ENCODE data around the gene SSRP1.

DNA sequence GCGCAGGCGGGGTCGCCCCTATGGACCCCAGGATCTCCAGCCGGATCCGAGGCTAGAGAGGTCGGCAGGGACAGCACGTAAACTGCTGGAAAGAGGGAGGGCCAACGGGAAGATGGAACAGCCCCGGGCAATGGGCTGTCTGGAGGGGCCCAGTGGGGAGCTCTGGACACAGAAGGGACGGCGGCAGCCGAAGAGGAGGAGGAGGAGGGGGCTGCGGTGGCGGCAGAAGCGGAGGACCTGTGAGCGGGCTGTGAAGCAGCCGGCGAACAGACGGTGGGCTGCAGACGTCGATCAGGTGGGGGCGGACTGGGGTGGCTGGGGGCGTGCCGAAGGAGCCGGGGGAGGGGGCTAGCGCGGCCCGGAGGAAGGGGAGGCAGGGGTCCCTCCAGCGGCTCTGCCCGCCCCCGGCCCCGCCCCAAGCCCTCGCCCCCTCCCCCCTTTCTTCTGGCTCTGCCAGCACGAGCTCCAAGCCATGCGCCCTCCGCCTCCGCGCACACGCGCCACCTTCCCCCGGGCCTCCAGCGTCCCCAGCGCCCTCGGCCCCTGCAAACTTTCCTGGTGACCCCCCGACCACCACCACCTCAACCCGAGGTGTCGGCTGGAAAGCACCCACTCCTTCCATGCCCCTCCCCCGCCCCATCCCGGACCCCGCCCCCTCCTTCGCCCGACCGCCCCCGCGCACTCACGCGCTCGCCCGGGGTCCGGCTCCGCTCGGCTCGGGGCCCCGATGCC is 11.4 kb downstream of the SSRP1 start:
- TF ChIP-seq, protein P1, sequence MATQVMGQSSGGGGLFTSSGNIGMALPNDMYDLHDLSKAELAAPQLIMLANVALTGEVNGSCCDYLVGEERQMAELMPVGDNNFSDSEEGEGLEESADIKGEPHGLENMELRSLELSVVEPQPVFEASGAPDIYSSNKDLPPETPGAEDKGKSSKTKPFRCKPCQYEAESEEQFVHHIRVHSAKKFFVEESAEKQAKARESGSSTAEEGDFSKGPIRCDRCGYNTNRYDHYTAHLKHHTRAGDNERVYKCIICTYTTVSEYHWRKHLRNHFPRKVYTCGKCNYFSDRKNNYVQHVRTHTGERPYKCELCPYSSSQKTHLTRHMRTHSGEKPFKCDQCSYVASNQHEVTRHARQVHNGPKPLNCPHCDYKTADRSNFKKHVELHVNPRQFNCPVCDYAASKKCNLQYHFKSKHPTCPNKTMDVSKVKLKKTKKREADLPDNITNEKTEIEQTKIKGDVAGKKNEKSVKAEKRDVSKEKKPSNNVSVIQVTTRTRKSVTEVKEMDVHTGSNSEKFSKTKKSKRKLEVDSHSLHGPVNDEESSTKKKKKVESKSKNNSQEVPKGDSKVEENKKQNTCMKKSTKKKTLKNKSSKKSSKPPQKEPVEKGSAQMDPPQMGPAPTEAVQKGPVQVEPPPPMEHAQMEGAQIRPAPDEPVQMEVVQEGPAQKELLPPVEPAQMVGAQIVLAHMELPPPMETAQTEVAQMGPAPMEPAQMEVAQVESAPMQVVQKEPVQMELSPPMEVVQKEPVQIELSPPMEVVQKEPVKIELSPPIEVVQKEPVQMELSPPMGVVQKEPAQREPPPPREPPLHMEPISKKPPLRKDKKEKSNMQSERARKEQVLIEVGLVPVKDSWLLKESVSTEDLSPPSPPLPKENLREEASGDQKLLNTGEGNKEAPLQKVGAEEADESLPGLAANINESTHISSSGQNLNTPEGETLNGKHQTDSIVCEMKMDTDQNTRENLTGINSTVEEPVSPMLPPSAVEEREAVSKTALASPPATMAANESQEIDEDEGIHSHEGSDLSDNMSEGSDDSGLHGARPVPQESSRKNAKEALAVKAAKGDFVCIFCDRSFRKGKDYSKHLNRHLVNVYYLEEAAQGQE (IDR thresholded peaks at IDR 0.05; ENCODE audit: insufficient read depth in 1 of 2, low read depth in 2 of 2, low read length in 2 of 2), result no peak
- peak; percentile 47; the same call in 1 of the 2 replicates for TF ChIP-seq POLR2AphosphoS5 (IDR thresholded peaks at IDR 0.05; ENCODE audit: low read depth, low read length)
- 0 out of 2 replicates have a peak, but pooled peaks have one; percentile 13 for TF ChIP-seq SIN3A (IDR thresholded peaks at IDR 0.05; ENCODE audit: borderline replicate concordance, insufficient read depth, low read length)

Data from PFSK-1 (cell line).